SK-N-SH (cell line): ENCODE results near the gene EFCAB8. TPM values are rescaled to one million over a fixed set of nuclear protein-coding genes. Genes with fewer than 3 reads are reported as not detected.

Experiments used
- CTCF ChIA-PET: fragments of 300-600, 350-600 bp; formaldehyde crosslinking; extraction: SDS; loops from one replicate; lab custom pipeline; 2021; lab: Yijun Ruan, JAX
- POLR2A ChIA-PET: fragments of 350-600 bp; sonication (Branson Sonifier 250); formaldehyde crosslinking; extraction: SDS; loops from one replicate; lab custom pipeline; 2020; ENCODE audit warnings: antibody characterized with exemption, inconsistent platforms; lab: Yijun Ruan, JAX
- DNase-seq: peaks from one replicate; pipeline ENCODE4 v3.0.0; 2012
- H2AFZ ChIP-seq: fragments of 200-600 bp; sonication (generic); 2 replicates; pipeline ENCODE4 v1.8.1; 2016; ENCODE audit warnings: antibody characterized with exemption, mild to moderate bottlenecking, low read depth
- H3F3A ChIP-seq: fragments of 200-600 bp; sonication (generic); replicated peaks from 2 replicates; pipeline ENCODE3; 2016; ENCODE audit warnings: antibody characterized with exemption, mild to moderate bottlenecking; ENCODE audit not compliant: insufficient read depth
- H3K27ac ChIP-seq, 2 experiments: fragments of 200-500 bp in 1 of 2; fragments of 200-600 bp in 1 of 2; sonication (Bioruptor generic) in 1 of 2; sonication (generic), shearing (Covaris generic) in 1 of 2; 2 replicates each; pipeline versions ENCODE4 v1.5.1 to v1.6.1; 2014 to 2016; ENCODE audit warnings: low read depth in 2 of 2, inconsistent platforms in 1 of 2, low read length in 1 of 2, mild to moderate bottlenecking in 1 of 2, mixed read lengths in 1 of 2
- H3K27me3 ChIP-seq: fragments of 200-600 bp; sonication (generic), shearing (Covaris generic); 2 replicates; pipeline ENCODE4 v1.6.1; 2016; ENCODE audit warnings: mixed run types; ENCODE audit not compliant: insufficient read depth
- H3K36me3 ChIP-seq, 2 experiments: fragments of 200-500 bp in 1 of 2; fragments of 200-600 bp in 1 of 2; sonication (Bioruptor generic) in 1 of 2; sonication (generic) in 1 of 2; replicated peaks in 1 of 2; 2 replicates each; pipeline versions ENCODE3 to v1.5.1; 2014 to 2016; ENCODE audit warnings: low read length in 1 of 2, mild to moderate bottlenecking in 1 of 2; ENCODE audit not compliant: insufficient read depth in 2 of 2, control insufficient read depth in 1 of 2
- H3K4me1 ChIP-seq, 2 experiments: fragments of 200-500 bp in 1 of 2; fragments of 200-600 bp in 1 of 2; sonication (Bioruptor generic) in 1 of 2; sonication (generic), shearing (Covaris generic) in 1 of 2; 2 replicates each; pipeline versions ENCODE4 v1.5.1 to v1.6.1; 2014 to 2016; ENCODE audit warnings: low read depth in 1 of 2, low read length in 1 of 2, mixed run types in 1 of 2; ENCODE audit not compliant: insufficient read depth in 2 of 2, control insufficient read depth in 1 of 2
- H3K4me2 ChIP-seq: fragments of 200-600 bp; sonication (generic), shearing (Covaris generic); 2 replicates; pipeline ENCODE4 v1.6.1; 2017; ENCODE audit warnings: mixed run types
- H3K4me3 ChIP-seq, 2 experiments: fragments of 200-500 bp in 1 of 2; fragments of 200-600 bp in 1 of 2; sonication (Bioruptor generic) in 1 of 2; sonication (generic), shearing (Covaris generic) in 1 of 2; 2 replicates each; pipeline versions ENCODE4 v1.5.1 to v1.8.1; 2014 to 2016; ENCODE audit warnings: low read depth in 2 of 2, inconsistent platforms in 1 of 2, low read length in 1 of 2, mild to moderate bottlenecking in 1 of 2, mixed read lengths in 1 of 2, moderate library complexity in 1 of 2
- H3K79me2 ChIP-seq: fragments of 200-600 bp; sonication (generic); 2 replicates; pipeline ENCODE4 v1.8.1; 2017; ENCODE audit warnings: mild to moderate bottlenecking; ENCODE audit not compliant: insufficient read depth
- H3K9ac ChIP-seq: fragments of 200-600 bp; sonication (generic); 2 replicates; pipeline ENCODE4 v1.6.1; 2017; ENCODE audit warnings: mixed run types
- H3K9me2 ChIP-seq: fragments of 200-600 bp; sonication (generic); 2 replicates; pipeline ENCODE4 v1.6.1; 2017; ENCODE audit warnings: mixed run types
- H3K9me3 ChIP-seq: fragments of 200-600 bp; sonication (generic); 2 replicates; pipeline ENCODE4 v1.6.1; 2017; ENCODE audit warnings: mixed run types, mild to moderate bottlenecking, moderate library complexity
- H4K20me1 ChIP-seq: fragments of 200-600 bp; sonication (generic); 2 replicates; pipeline ENCODE4 v1.6.1; 2017; ENCODE audit warnings: mild to moderate bottlenecking, mixed run types; ENCODE audit not compliant: insufficient read depth
- EP300 ChIP-seq, 2 experiments: IDR thresholded peaks; 2 replicates each; pipeline versions ENCODE4 v1.4.0 to v1.6.1; 2012; ENCODE audit warnings: borderline replicate concordance in 1 of 2, low read depth in 1 of 2, low read length in 1 of 2
- FOXM1 ChIP-seq: IDR thresholded peaks from 2 replicates; pipeline ENCODE4 v1.4.0; 2012; ENCODE audit warnings: low read depth, mild to moderate bottlenecking
- GABPA ChIP-seq: IDR thresholded peaks from 2 replicates; pipeline ENCODE4 v1.4.0; 2012; ENCODE audit warnings: low read depth, mild to moderate bottlenecking
- JUND ChIP-seq: IDR thresholded peaks from 2 replicates; pipeline ENCODE4 v1.4.0; 2012
- MXI1 ChIP-seq: IDR thresholded peaks from 2 replicates; pipeline ENCODE4 v1.6.1; 2012; ENCODE audit warnings: mild to moderate bottlenecking, low read depth, low read length, improper control_type of control experiment
- RAD21 ChIP-seq: IDR thresholded peaks from 2 replicates; pipeline ENCODE4 v1.6.1; 2012; ENCODE audit warnings: mild to moderate bottlenecking, low read length
- RFX5 ChIP-seq: IDR thresholded peaks from 2 replicates; pipeline ENCODE4 v1.6.1; 2012; ENCODE audit warnings: mild to moderate bottlenecking, improper control_type of control experiment, low read length
- SMC3 ChIP-seq: IDR thresholded peaks from 2 replicates; pipeline ENCODE4 v1.6.1; 2012; ENCODE audit warnings: low read depth, low read length, improper control_type of control experiment
- TAF1 ChIP-seq: IDR thresholded peaks from 2 replicates; pipeline ENCODE4 v1.6.1; 2012; ENCODE audit warnings: low read depth, mild to moderate bottlenecking, low read length, moderate library complexity, borderline replicate concordance
- WGBS: methylation state at CpG from one replicate; pipeline ENCODE4 v1.1.6; 2017; ENCODE audit warnings: low lambda C conversion rate; 5-methylcytosine and 5-hydroxymethylcytosine counted together
- polyA plus RNA-seq, 3 experiments: library from polyadenylated mRNA; depleted of rRNA; stranded (reverse); fragments of >200 nt; gene quantifications; 2 replicates each; pipeline ENCODE4 v1.2.3, GENCODE V29; 2012
- TF ChIP-seq, protein P1 (sequence below): fragments of 150-350 bp; IDR thresholded peaks from 2 replicates; pipeline ENCODE4 v1.6.1; 2016; ENCODE audit warnings: mild to moderate bottlenecking, low read depth, low read length

Gene EFCAB8
- polyA plus RNA-seq, 1 of the 3 experiments (the other 2 are of a cell fraction) = not detected

DNA sequence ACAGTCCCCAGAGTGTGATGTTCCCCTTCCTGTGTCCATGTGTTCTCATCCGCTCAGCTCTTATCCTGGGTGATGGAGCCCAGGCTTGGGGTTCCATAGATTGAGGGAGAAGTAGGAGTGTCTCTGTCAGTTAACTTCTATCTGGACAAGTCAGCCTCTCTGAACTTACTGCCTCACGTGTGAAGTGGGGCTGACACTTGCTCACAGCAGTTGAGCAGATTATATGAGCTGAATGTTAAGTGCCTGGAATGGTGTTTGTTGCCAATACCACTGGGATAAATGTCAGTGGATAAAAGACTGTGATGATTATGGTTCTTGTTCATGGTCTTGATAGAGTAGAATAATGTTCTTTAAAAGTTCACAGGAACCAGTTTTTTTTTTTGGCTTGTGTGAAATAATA, 17.1 kb upstream of the EFCAB8 start:
- WGBS = 89% methylated on average over 2 of the region's 2 CpGs

GRCh38 chr20:32842688-32843524, 15.8 kb upstream of the EFCAB8 start:
- no peak overlapping the region for H3K4me2 ChIP-seq
- H3F3A ChIP-seq = no peaks in the 10 kb centered on the region
- H3K4me1 ChIP-seq = peaks cover 0 to 3% of the 10 kb centered on the region in 2 experiments; a peak in 1 of 4 replicates
- H2AFZ ChIP-seq = no peak overlapping the region
- no peak overlapping the region for H3K9ac ChIP-seq
- no peaks in the 10 kb centered on the region for H3K9me3 ChIP-seq
- H3K27ac ChIP-seq = no peak overlapping the region
- H3K27me3 ChIP-seq = no peaks in the 10 kb centered on the region
- no peaks in the 10 kb centered on the region for H3K9me2 ChIP-seq
- POLR2A ChIA-PET = no interaction called here
- no peak for DNase-seq
- peaks cover 41% of the 10 kb centered on the region for H4K20me1 ChIP-seq
- WGBS = 97% methylated on average over 8 of the region's 8 CpGs
- no peak for TF ChIP-seq SMC3
- TF ChIP-seq TAF1 = no peak
- TF ChIP-seq, protein P1, sequence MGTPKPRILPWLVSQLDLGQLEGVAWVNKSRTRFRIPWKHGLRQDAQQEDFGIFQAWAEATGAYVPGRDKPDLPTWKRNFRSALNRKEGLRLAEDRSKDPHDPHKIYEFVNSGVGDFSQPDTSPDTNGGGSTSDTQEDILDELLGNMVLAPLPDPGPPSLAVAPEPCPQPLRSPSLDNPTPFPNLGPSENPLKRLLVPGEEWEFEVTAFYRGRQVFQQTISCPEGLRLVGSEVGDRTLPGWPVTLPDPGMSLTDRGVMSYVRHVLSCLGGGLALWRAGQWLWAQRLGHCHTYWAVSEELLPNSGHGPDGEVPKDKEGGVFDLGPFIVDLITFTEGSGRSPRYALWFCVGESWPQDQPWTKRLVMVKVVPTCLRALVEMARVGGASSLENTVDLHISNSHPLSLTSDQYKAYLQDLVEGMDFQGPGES = no peak
- no peak for TF ChIP-seq GABPA
- TF ChIP-seq RFX5 = no peak
- H3K4me3 ChIP-seq = no peak overlapping the region
- CTCF ChIA-PET = interaction anchor here (0.8 to 1.1 kb wide), 2 partner anchors 9 to 53 kb away, joined by 3 to 4 read pairs; no protein-coding TSS in a partner anchor
- H3K36me3 ChIP-seq = peaks cover 61 to 66% of the 10 kb centered on the region in 2 experiments
- peaks cover 59% of the 10 kb centered on the region for H3K79me2 ChIP-seq

More for the DNA sequence above, 17.1 kb upstream of the EFCAB8 start:
- H3K36me3 ChIP-seq = peaks cover 54 to 62% of the 10 kb centered on the region in 2 experiments
- ChIA-PET CTCF (no interaction called here), POLR2A (no interaction called here)
- H3K27ac ChIP-seq = no peak overlapping the region
- peaks cover 70% of the 10 kb centered on the region for H3K79me2 ChIP-seq
- H3K27me3 ChIP-seq = no peaks in the 10 kb centered on the region
- peaks cover 0 to 3% of the 10 kb centered on the region in 2 experiments; a peak in 1 of 4 replicates for H3K4me1 ChIP-seq
- no peaks in the 10 kb centered on the region for H3K9me2 ChIP-seq
- TF ChIP-seq RAD21 (no peak), FOXM1 (no peak), EP300 (IDR thresholded peaks at IDR 0.05; ENCODE audit: borderline replicate concordance in 1 of 2, low read depth in 1 of 2, low read length in 1 of 2) (no peak), RFX5 (no peak), JUND (no peak), MXI1 (no peak)
- TF ChIP-seq, protein P1 = no peak
- peaks cover 41% of the 10 kb centered on the region for H4K20me1 ChIP-seq
- no peak for DNase-seq
- no peak overlapping the region for H3K9ac ChIP-seq
- no peak overlapping the region for H3K4me3 ChIP-seq
- H3K4me2 ChIP-seq = no peak overlapping the region
- no peaks in the 10 kb centered on the region for H3K9me3 ChIP-seq
- no peaks in the 10 kb centered on the region for H3F3A ChIP-seq
- H2AFZ ChIP-seq = no peak overlapping the region
